ENCODE measurements around the gene ATP11A.

ATP11A gene

DNA sequence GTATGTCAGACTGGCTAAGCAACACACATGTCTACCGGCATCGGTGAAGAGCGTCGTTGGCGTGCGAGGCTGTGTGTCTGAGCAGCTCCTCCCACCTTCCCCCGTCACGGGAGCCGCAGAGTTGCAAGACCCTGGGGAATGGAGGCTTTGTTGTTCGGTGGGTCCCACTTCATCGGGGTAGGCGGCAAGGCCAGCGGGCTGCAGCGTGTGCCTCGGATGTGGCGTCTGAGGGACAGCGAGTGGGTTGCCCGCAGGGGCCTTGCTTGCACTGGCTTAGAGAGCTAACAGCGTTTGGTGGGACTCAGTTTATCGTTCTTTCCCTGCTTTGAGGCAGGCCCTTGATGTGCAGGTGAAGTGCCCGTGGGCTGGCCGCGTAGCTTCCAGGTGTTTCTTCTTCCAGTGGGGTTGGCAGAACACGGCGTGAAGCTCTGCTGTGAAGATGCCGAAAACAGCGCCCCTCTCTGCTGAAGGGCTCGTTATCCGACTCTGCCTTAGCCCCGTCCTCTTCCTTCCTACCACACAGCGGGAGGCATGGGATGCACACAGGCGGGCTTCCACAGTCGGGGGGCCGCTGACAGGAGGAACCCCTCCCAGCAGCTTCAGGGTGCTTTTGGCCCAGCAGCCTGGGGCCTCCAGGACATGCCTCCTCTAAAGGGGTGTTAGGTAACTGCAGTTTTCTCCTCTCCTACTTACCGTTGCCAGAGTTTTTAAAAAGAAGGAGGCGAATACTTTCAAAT, 85.2 kb downstream of the ATP11A start:
- no peaks in the 10 kb centered on the region for H3K4me1 ChIP-seq
- TF ChIP-seq, protein P1, sequence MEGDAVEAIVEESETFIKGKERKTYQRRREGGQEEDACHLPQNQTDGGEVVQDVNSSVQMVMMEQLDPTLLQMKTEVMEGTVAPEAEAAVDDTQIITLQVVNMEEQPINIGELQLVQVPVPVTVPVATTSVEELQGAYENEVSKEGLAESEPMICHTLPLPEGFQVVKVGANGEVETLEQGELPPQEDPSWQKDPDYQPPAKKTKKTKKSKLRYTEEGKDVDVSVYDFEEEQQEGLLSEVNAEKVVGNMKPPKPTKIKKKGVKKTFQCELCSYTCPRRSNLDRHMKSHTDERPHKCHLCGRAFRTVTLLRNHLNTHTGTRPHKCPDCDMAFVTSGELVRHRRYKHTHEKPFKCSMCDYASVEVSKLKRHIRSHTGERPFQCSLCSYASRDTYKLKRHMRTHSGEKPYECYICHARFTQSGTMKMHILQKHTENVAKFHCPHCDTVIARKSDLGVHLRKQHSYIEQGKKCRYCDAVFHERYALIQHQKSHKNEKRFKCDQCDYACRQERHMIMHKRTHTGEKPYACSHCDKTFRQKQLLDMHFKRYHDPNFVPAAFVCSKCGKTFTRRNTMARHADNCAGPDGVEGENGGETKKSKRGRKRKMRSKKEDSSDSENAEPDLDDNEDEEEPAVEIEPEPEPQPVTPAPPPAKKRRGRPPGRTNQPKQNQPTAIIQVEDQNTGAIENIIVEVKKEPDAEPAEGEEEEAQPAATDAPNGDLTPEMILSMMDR (IDR thresholded peaks at IDR 0.05), result no peak
- H3K27ac ChIP-seq, result no peak overlapping the region
- H3K27me3 ChIP-seq (ENCODE audit: control insufficient read depth, insufficient read depth, low read length), result no peaks in the 10 kb centered on the region
- H3K4me3 ChIP-seq (ENCODE audit: low read depth, low read length), result no peak overlapping the region
- no peaks in the 10 kb centered on the region for H3K36me3 ChIP-seq (ENCODE audit: control insufficient read depth, insufficient read depth, low read length)
- peaks cover 11% of the 10 kb centered on the region for H3K79me2 ChIP-seq
- no peak overlapping the region for H3K9ac ChIP-seq
- H3K4me2 ChIP-seq (ENCODE audit: low read length), result no peak overlapping the region
- H3K9me3 ChIP-seq (ENCODE audit: control insufficient read depth, low read length), result no peaks in the 10 kb centered on the region
- no peak overlapping the region for H2AFZ ChIP-seq

DNA sequence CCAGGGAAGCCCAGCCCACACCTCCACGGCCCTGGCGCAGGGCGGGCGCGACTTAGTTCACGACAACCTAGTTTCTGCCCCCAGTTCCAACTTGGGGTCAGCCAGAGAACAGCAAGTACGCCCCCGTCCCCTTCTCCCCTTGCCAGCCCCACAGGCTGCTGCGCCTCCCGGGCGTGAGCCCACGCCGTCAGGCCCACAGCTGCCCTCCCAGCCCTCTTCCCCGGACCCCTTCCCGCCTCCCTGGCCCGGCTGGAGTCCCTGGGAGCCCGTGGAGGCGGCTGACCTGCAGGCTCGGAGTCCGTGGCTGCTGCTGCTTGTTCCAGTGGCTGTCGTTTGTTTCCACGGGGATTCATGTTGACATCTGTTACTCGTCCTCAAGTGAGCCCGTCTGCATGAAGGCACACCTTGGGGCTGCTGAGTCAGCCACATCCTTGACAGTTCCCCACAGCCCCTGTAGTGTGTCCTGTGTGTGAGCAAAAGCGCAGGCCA, 86.0 kb downstream of the ATP11A start:
- Histone ChIP-seq H3K79me2 (peaks cover 11% of the 10 kb centered on the region), H3K9me3 (ENCODE audit: control insufficient read depth, low read length) (no peaks in the 10 kb centered on the region), H3K4me2 (ENCODE audit: low read length) (no peak overlapping the region), H3K4me1 (no peaks in the 10 kb centered on the region), H2AFZ (no peak overlapping the region), H3K27me3 (ENCODE audit: control insufficient read depth, insufficient read depth, low read length) (no peaks in the 10 kb centered on the region), H3K4me3 (ENCODE audit: low read depth, low read length) (no peak overlapping the region), H3K36me3 (ENCODE audit: control insufficient read depth, insufficient read depth, low read length) (no peaks in the 10 kb centered on the region), H3K9ac (no peak overlapping the region), H3K27ac (no peak overlapping the region)
- TF ChIP-seq, protein P1 (IDR thresholded peaks at IDR 0.05), result no peak

DNA sequence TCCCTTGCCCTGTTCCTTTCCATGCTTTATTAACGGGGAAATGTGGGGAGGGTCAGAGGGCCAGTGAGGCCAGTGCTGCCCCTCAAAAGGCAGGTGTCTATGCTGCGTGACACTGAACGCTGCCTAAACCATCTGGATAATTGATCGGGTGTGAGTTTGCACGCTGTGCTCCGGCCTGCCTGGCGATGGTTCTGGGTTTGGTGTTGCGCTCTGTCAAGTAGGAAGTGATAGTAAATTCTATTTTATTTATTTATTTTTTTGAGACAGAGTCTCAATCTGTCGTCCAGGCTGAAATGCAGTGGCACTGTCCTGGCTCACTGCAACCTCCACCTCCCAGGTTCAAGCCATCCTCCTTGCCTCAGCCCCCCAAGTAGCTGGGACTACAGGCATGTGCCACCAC, 86.5 kb downstream of the ATP11A start:
- Histone ChIP-seq H3K4me2 (ENCODE audit: low read length) (no peak overlapping the region), H3K79me2 (peaks cover 11% of the 10 kb centered on the region), H3K4me1 (no peaks in the 10 kb centered on the region), H2AFZ (no peak overlapping the region), H3K9me3 (ENCODE audit: control insufficient read depth, low read length) (no peaks in the 10 kb centered on the region), H3K27me3 (ENCODE audit: control insufficient read depth, insufficient read depth, low read length) (no peaks in the 10 kb centered on the region), H3K4me3 (ENCODE audit: low read depth, low read length) (no peak overlapping the region), H3K9ac (no peak overlapping the region), H3K36me3 (ENCODE audit: control insufficient read depth, insufficient read depth, low read length) (no peaks in the 10 kb centered on the region), H3K27ac (no peak overlapping the region)
- TF ChIP-seq, protein P1 (IDR thresholded peaks at IDR 0.05), result no peak

DNA sequence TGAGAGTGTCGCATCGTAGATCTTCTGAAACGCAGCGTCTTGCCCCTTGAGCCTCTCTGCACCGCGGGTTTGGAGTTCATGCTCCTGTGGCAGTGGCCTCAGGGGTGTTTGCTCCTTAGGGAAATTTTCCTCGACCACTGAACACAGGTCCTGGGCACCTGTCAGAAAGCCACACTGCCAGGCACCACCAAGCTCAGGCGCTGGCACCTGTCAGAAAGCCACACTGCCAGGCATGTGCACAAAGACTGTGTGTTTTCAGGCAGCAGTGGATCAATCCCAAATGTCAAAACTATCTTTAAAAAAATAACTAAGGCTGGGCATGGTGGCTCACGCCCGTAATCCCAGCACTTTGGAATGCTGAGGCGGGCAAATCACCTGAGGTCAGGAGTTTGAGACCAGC, 87.1 kb downstream of the ATP11A start:
- no peaks in the 10 kb centered on the region for H3K4me1 ChIP-seq
- H3K79me2 ChIP-seq, result peaks cover 11% of the 10 kb centered on the region
- no peak overlapping the region for H3K27ac ChIP-seq
- no peak overlapping the region for H3K4me3 ChIP-seq (ENCODE audit: low read depth, low read length)
- H3K4me2 ChIP-seq (ENCODE audit: low read length), result no peak overlapping the region
- H2AFZ ChIP-seq, result no peak overlapping the region
- no peaks in the 10 kb centered on the region for H3K27me3 ChIP-seq (ENCODE audit: control insufficient read depth, insufficient read depth, low read length)
- no peaks in the 10 kb centered on the region for H3K36me3 ChIP-seq (ENCODE audit: control insufficient read depth, insufficient read depth, low read length)
- TF ChIP-seq, protein P1 (IDR thresholded peaks at IDR 0.05), result no peak
- H3K9me3 ChIP-seq (ENCODE audit: control insufficient read depth, low read length), result no peaks in the 10 kb centered on the region
- H3K9ac ChIP-seq, result no peak overlapping the region

Measured in parathyroid adenoma (tissue), 2 donors.